ENCODE results near the gene CDADC1. TPM values are rescaled to one million over a fixed set of nuclear protein-coding genes. Genes with fewer than 3 reads are reported as not detected.

The CDADC1 gene
- total RNA-seq, 1 donor from 2014 or later, result 11.4 TPM

DNA sequence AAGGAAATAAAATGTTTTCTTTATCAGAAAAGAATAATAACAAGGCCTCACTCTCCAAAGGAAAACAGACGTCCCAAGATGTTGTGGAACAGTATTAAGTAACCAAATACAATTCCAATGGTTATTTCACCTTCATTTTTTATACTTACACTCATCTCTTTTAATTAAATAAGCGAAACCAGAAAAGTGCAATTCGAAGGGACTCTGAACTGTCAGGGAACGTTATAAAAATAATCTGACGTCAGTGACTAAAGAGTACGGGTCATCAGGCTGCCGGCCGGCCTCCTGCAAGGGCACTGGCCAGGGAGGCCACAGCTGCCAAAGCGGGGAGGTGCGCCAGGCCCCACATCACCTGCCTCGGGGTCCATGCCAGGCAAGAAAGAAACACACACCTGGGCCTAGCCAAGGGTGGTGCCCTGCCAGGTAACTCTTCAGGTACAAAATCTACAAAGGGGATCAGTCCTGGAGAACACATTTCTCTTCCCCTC, 61.2 kb downstream of the CDADC1 start:
- H3K9me3 ChIP-seq (replicated peaks), result no peaks in the 10 kb centered on the region
- TF ChIP-seq, protein P1, sequence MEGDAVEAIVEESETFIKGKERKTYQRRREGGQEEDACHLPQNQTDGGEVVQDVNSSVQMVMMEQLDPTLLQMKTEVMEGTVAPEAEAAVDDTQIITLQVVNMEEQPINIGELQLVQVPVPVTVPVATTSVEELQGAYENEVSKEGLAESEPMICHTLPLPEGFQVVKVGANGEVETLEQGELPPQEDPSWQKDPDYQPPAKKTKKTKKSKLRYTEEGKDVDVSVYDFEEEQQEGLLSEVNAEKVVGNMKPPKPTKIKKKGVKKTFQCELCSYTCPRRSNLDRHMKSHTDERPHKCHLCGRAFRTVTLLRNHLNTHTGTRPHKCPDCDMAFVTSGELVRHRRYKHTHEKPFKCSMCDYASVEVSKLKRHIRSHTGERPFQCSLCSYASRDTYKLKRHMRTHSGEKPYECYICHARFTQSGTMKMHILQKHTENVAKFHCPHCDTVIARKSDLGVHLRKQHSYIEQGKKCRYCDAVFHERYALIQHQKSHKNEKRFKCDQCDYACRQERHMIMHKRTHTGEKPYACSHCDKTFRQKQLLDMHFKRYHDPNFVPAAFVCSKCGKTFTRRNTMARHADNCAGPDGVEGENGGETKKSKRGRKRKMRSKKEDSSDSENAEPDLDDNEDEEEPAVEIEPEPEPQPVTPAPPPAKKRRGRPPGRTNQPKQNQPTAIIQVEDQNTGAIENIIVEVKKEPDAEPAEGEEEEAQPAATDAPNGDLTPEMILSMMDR (IDR thresholded peaks at IDR 0.05; ENCODE audit: borderline replicate concordance), result no peak

DNA sequence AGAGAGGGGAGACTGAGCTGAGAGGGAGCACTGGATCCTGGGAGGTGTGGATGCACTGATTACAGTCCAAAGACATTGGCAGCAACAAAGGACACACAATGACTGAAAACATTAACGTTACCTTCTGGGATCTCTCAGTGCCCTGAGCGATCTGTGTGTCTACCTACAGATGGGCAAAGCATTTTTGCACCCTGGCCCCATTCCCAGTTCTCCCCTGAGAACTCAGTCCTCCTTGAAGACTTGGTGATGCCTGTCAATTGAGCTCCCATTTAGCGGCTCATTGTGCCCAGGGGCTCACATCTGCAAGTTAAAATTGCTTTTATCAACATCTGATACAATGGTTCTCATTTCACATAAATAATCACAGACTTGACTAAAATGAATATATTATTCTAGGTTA, 62.5 kb downstream of the CDADC1 start:
- peak overlapping the region; percentile 85 for H3K27ac ChIP-seq (replicated peaks)
- H3K36me3 ChIP-seq, result peaks cover 12% of the 10 kb centered on the region
- H3K27me3 ChIP-seq (ENCODE audit: low read depth), result no peaks in the 10 kb centered on the region
- TF ChIP-seq, protein P1 (IDR thresholded peaks at IDR 0.05; ENCODE audit: borderline replicate concordance), result no peak
- H3K9me3 ChIP-seq (replicated peaks), result no peaks in the 10 kb centered on the region
- no peak for DNase-seq
- peaks cover 53% of the 10 kb centered on the region for H3K4me1 ChIP-seq
- no peak overlapping the region for H3K4me3 ChIP-seq
- intact Hi-C loops (cut with micrococcal nuclease), result no loop called here

More for the DNA sequence above, 61.2 kb downstream of the CDADC1 start:
- intact Hi-C loops (cut with micrococcal nuclease), result loop anchor here (10.0 kb wide), 1 partner anchor 126 kb away; no protein-coding TSS in a partner anchor
- no peak overlapping the region for H3K4me3 ChIP-seq
- H3K4me1 ChIP-seq, result peaks cover 53% of the 10 kb centered on the region
- no peak for DNase-seq
- no peaks in the 10 kb centered on the region for H3K27me3 ChIP-seq (ENCODE audit: low read depth)
- H3K36me3 ChIP-seq, result peaks cover 12% of the 10 kb centered on the region
- peak overlapping the region; percentile 85 for H3K27ac ChIP-seq (replicated peaks)

DNA sequence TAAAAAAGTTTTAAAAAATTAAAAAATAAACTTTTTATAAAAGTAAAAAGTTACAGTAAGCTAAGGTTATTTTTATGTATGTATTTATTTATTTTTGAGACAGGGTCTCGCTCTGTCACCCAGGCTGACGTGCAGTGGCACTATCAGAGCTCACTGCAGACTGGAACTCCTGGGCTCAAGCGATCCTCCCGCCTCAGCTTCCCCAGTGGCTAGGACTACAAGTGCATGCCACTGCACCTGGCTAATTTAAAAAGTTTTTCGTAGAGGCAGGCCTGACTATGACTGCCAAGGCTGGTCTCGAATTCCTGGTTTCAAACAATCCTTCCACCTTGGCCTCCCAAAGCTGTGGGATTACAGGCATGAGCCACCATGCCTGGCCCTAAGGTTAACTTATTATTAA, 64.1 kb downstream of the CDADC1 start:
- Histone ChIP-seq H3K9me3 (replicated peaks) (no peaks in the 10 kb centered on the region), H3K36me3 (peaks cover 13% of the 10 kb centered on the region), H3K27me3 (ENCODE audit: low read depth) (no peaks in the 10 kb centered on the region), H3K4me1 (peaks cover 46% of the 10 kb centered on the region), H3K4me3 (no peak overlapping the region), H3K27ac (replicated peaks) (no peak overlapping the region)
- no peak for DNase-seq
- intact Hi-C loops (cut with micrococcal nuclease), result no loop called here
- TF ChIP-seq, protein P1 (IDR thresholded peaks at IDR 0.05; ENCODE audit: borderline replicate concordance), result no peak

DNA sequence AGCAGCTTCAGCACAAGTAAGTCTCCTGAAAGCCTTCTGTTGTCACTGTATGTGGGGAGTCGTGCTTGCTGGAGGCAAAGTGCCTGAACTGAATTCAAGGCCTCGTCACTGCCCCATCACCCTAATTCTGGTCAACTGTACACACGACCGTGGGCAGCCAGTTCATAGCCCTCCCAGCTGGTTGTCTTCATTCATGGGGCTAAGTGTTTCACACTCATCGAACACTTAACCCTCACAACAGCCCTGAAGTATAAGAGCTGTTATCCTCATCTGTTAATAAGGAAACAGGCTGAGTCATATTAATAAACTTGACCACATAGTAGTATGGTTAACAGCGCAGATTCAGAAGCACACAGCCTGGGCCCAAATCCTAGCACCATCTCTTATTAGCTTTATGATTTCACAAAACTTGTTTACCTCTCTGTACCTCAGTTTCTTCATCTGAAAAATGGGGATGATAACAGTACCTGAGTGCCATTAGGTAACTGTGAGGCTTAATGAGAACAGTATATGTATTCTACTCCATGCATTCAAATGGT, 66.7 kb downstream of the CDADC1 start:
- TF ChIP-seq, protein P1 (IDR thresholded peaks at IDR 0.05; ENCODE audit: borderline replicate concordance), result no peak
- Histone ChIP-seq H3K9me3 (replicated peaks) (no peaks in the 10 kb centered on the region), H3K4me1 (peaks cover 26% of the 10 kb centered on the region), H3K4me3 (no peak overlapping the region), H3K27ac (replicated peaks) (peak overlapping the region; percentile 66), H3K36me3 (peaks cover 19% of the 10 kb centered on the region), H3K27me3 (ENCODE audit: low read depth) (no peaks in the 10 kb centered on the region)
- intact Hi-C loops (cut with micrococcal nuclease), result no loop called here
- no peak for DNase-seq

DNA sequence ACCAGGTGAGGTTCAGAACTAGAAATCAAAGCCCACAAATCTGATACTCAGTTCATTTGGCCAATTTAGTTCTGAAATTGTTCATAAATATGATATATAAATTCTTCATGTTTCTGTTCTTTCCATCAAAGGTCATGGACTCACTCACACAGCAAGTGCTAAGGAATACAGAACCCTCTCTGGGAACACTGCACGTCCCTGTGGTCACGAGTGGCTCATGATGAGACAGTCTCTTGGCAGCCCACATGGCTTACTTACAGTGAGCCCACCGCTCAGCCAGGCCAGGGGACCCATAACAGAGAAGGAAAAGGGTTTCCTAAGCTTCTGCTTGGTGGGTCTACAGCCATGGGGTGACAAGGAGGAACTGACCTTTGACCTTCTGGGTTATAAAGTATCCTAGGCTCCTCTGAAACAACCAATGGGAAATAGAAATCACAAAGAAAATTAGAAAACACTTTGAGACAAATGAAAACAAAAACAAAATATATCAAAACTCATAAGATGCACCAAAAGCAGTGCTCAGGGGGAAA, 67.4 kb downstream of the CDADC1 start:
- DNase-seq, result no peak
- no peak overlapping the region for H3K4me3 ChIP-seq
- peaks cover 12% of the 10 kb centered on the region for H3K36me3 ChIP-seq
- peak overlapping the region; percentile 66 for H3K27ac ChIP-seq (replicated peaks)
- intact Hi-C loops (cut with micrococcal nuclease), result no loop called here
- TF ChIP-seq, protein P1 (IDR thresholded peaks at IDR 0.05; ENCODE audit: borderline replicate concordance), result no peak
- H3K27me3 ChIP-seq (ENCODE audit: low read depth), result no peaks in the 10 kb centered on the region
- H3K4me1 ChIP-seq, result peaks cover 25% of the 10 kb centered on the region
- H3K9me3 ChIP-seq (replicated peaks), result no peaks in the 10 kb centered on the region
